Neutrophil (primary cell): ENCODE data around the gene GINS2.

Experiments
- H3K27ac ChIP-seq: fragments of 200-600 bp; sonication (generic); 2 replicates; pipeline ENCODE4 v1.5.1; 2016; ENCODE audit warnings: mild to moderate bottlenecking, moderate library complexity
- H3K27me3 ChIP-seq: fragments of 200-600 bp; sonication (generic); 2 replicates; pipeline ENCODE4 v1.6.0; 2016; ENCODE audit warnings: mild to moderate bottlenecking
- H3K36me3 ChIP-seq: fragments of 200-600 bp; sonication (generic); 2 replicates; pipeline ENCODE4 v1.5.1; 2017
- H3K4me1 ChIP-seq, 2 experiments: fragments of 200-600 bp in 1 of 2; sonication (generic) in 1 of 2; 1 replicate in 1 of 2; 2 replicates in 1 of 2; pipeline versions ENCODE4 v1.5.1 to v1.6.1; 2013 to 2016; ENCODE audit warnings: low read depth in 1 of 2, low read length in 1 of 2, mild to moderate bottlenecking in 1 of 2, moderate library complexity in 1 of 2; ENCODE audit not compliant: control insufficient read depth in 1 of 2, insufficient read depth in 1 of 2
- H3K4me3 ChIP-seq, 2 experiments: fragments of 200-600 bp in 1 of 2; sonication (generic) in 1 of 2; 1 replicate in 1 of 2; 2 replicates in 1 of 2; pipeline ENCODE4 v1.5.1; 2013 to 2016; ENCODE audit warnings: low read depth in 1 of 2, low read length in 1 of 2, mild to moderate bottlenecking in 1 of 2, moderate library complexity in 1 of 2
- H3K9me3 ChIP-seq: fragments of 200-600 bp; sonication (generic); 2 replicates; pipeline ENCODE4 v1.5.1; 2016
- CTCF ChIP-seq: fragments of 200-600 bp; sonication (generic); IDR thresholded peaks from 2 replicates; pipeline ENCODE4 v1.5.1; 2016; ENCODE audit warnings: antibody characterized with exemption

GINS2 gene

GRCh38 chr16:85704011-85704410 is 15.3 kb upstream of the GINS2 start:
- Histone ChIP-seq H3K27ac (no peak overlapping the region), H3K9me3 (no peaks in the 10 kb centered on the region), H3K4me1 (no peaks in the 10 kb centered on the region), H3K4me3 (no peak overlapping the region), H3K36me3 (no peaks in the 10 kb centered on the region), H3K27me3 (no peaks in the 10 kb centered on the region)
- no peak for TF ChIP-seq CTCF

- no peak overlapping the region for H3K27ac ChIP-seq
- no peak for TF ChIP-seq CTCF
- no peak overlapping the region for H3K4me3 ChIP-seq
- H3K4me1 ChIP-seq: no peaks in the 10 kb centered on the region
- H3K9me3 ChIP-seq: no peaks in the 10 kb centered on the region
- peaks cover 22% of the 10 kb centered on the region for H3K27me3 ChIP-seq
- no peaks in the 10 kb centered on the region for H3K36me3 ChIP-seq
Measured at GRCh38 chr16:85699628-85700027, 10.9 kb upstream of the GINS2 start.

GRCh38 chr16:85698935-85699558 is 10.3 kb upstream of the GINS2 start:
- H3K36me3 ChIP-seq: no peaks in the 10 kb centered on the region
- no peaks in the 10 kb centered on the region for H3K9me3 ChIP-seq
- H3K27ac ChIP-seq: no peak overlapping the region
- peaks cover 22% of the 10 kb centered on the region for H3K27me3 ChIP-seq
- H3K4me1 ChIP-seq: no peaks in the 10 kb centered on the region
- no peak overlapping the region for H3K4me3 ChIP-seq
- no peak for TF ChIP-seq CTCF

GRCh38 chr16:85698459-85698891 is 9.7 kb upstream of the GINS2 start:
- TF ChIP-seq CTCF: no peak
- Histone ChIP-seq H3K36me3 (no peaks in the 10 kb centered on the region), H3K27me3 (peaks cover 22% of the 10 kb centered on the region), H3K4me3 (no peak overlapping the region), H3K9me3 (no peaks in the 10 kb centered on the region), H3K4me1 (no peaks in the 10 kb centered on the region), H3K27ac (no peak overlapping the region)

GRCh38 chr16:85697431-85697830 is 8.7 kb upstream of the GINS2 start:
- Histone ChIP-seq H3K9me3 (no peaks in the 10 kb centered on the region), H3K27ac (no peak overlapping the region)

More at GRCh38 chr16:85697431-85697830, 8.7 kb upstream of the GINS2 start:
- Histone ChIP-seq H3K4me3 (no peak overlapping the region), H3K4me1 (no peaks in the 10 kb centered on the region), H3K27me3 (peaks cover 22% of the 10 kb centered on the region), H3K36me3 (no peaks in the 10 kb centered on the region)
- no peak for TF ChIP-seq CTCF
